Motor neuron (in vitro differentiated cells): Measurements from ENCODE around the gene OR13J1. TPM values are rescaled to one million over a fixed set of nuclear protein-coding genes. Genes with fewer than 3 reads are reported as not detected.

Experiments used
- total RNA-seq, 8 experiments: library from RNA; unstranded; fragments of 300-600 nt; gene quantifications; 2 replicates each; pipeline versions ENCODE4 v1.2.3 to v1.2.4, GENCODE V29; 2022

Gene OR13J1
- total RNA-seq, 8 experiments from 2014 or later = 0.27 to 0.97 (median 0.40) TPM; not detected in 4

Other genes with a start within 250 kb of the OR13J1 start
- gene SIT1, start 219.5 kb downstream of the OR13J1 start, total RNA-seq = under 1 TPM in 3 of 8 experiments, not detected in 5; 0.36 to 0.62 (median 0.46) TPM
- over 10,000 TPM; 12,611 to 65,418 (median 21,607) TPM for gene RMRP, start 212.4 kb downstream of the OR13J1 start, total RNA-seq
- 10 to 100 TPM in 5 of 8 experiments, 1 to 10 TPM in 3; 4.3 to 26.4 (median 18.8) TPM for gene CCDC107, start 212.1 kb downstream of the OR13J1 start, total RNA-seq
- gene ARHGEF39, start 205.2 kb downstream of the OR13J1 start, total RNA-seq = 1 to 10 TPM in 6 of 8 experiments, under 1 TPM in 2; 0.41 to 7.2 (median 3.0) TPM
- gene CA9, start 196.5 kb downstream of the OR13J1 start, total RNA-seq = 1 to 10 TPM in 1 of 8 experiments, under 1 TPM in 2, not detected in 5; 0.60 to 1.8 (median 0.87) TPM
- gene TPM2, start 180.5 kb downstream of the OR13J1 start, total RNA-seq = 100 to 1,000 TPM in 2 of 8 experiments, 10 to 100 TPM in 3, 1 to 10 TPM in 3; 6.1 to 470 (median 68.3) TPM
- gene TLN1, start 138.2 kb downstream of the OR13J1 start, total RNA-seq = 100 to 1,000 TPM in 1 of 8 experiments, 10 to 100 TPM in 6, 1 to 10 TPM in 1; 6.9 to 138 (median 44.6) TPM
- 10 to 100 TPM; 24.7 to 77.7 (median 56.2) TPM for gene CREB3, start 137.7 kb downstream of the OR13J1 start, total RNA-seq
- gene GBA2, start 121.2 kb downstream of the OR13J1 start, total RNA-seq = 100 to 1,000 TPM in 1 of 8 experiments, 10 to 100 TPM in 7; 24.5 to 128 (median 53.7) TPM
- 10 to 100 TPM; 11.0 to 31.0 (median 14.4) TPM for gene RGP1, start 121.1 kb downstream of the OR13J1 start, total RNA-seq
- gene MSMP, start 116.1 kb downstream of the OR13J1 start, total RNA-seq = not detected
- 10 to 100 TPM in 5 of 8 experiments, 1 to 10 TPM in 3; 5.5 to 37.8 (median 14.6) TPM for gene NPR2, start 78.8 kb downstream of the OR13J1 start, total RNA-seq
- gene SPAG8, start 58.1 kb downstream of the OR13J1 start, total RNA-seq = 10 to 100 TPM in 1 of 8 experiments, 1 to 10 TPM in 6, under 1 TPM in 1; 0.31 to 21.9 (median 2.4) TPM
- 10 to 100 TPM; 30.5 to 62.8 (median 42.9) TPM for gene HINT2, start 55.4 kb downstream of the OR13J1 start, total RNA-seq
- under 1 TPM; 0.07 to 0.76 (median 0.25) TPM for gene FAM221B, start 41.7 kb downstream of the OR13J1 start, total RNA-seq
- 10 to 100 TPM in 5 of 8 experiments, 1 to 10 TPM in 3; 2.4 to 17.0 (median 13.2) TPM for gene TMEM8B, start 41.2 kb downstream of the OR13J1 start, total RNA-seq
- 1 to 10 TPM in 4 of 8 experiments, under 1 TPM in 3, not detected in 1; 0.27 to 1.8 (median 1.0) TPM for gene HRCT1, start 35.8 kb upstream of the OR13J1 start, total RNA-seq
- gene SPAAR, start 39.1 kb upstream of the OR13J1 start, total RNA-seq = under 1 TPM in 5 of 8 experiments, not detected in 3; 0.11 to 0.91 (median 0.25) TPM
- gene OR2S2, start 87.8 kb upstream of the OR13J1 start, total RNA-seq = 1 to 10 TPM in 1 of 8 experiments, under 1 TPM in 4, not detected in 3; 0.31 to 3.5 (median 0.40) TPM
- 10 to 100 TPM in 4 of 8 experiments, 1 to 10 TPM in 4; 3.9 to 42.2 (median 8.0) TPM for gene RECK, start 166.5 kb upstream of the OR13J1 start, total RNA-seq